IMR-90 (cell line): ENCODE measurements around the gene SLC35B4. TPM values are rescaled to one million over a fixed set of nuclear protein-coding genes. Genes with fewer than 3 reads are reported as not detected.

ENCODE experiments used
- ATAC-seq: fragments of 200-7000 bp; cut with Tn5 transposase; 2 replicates; pipeline ENCODE4 v1.9.1; 2020; ENCODE audit warnings: low read depth, mild to moderate bottlenecking, moderate library complexity
- BruUV-seq: library from RNA; stranded (reverse); fragments of 400-500 nt; replicated peaks from 2 replicates; lab custom pipeline; 2021; lab: Mats Ljungman, UMichigan
- CTCF ChIA-PET: fragments of 300-600 bp; formaldehyde crosslinking; extraction: SDS; loops from one replicate; lab custom pipeline; 2021; ENCODE audit warnings: antibody characterized with exemption; lab: Yijun Ruan, JAX
- POLR2A ChIA-PET: fragments of 300-600 bp; sonication (Branson Sonifier 250); formaldehyde crosslinking; loops from one replicate; lab custom pipeline; 2022; ENCODE audit warnings: antibody characterized with exemption; ENCODE audit not compliant: unreplicated experiment; lab: Charles Lee
- DNase-seq: peaks from one replicate; pipeline ENCODE4 v3.0.0; 2013
- H2AFZ ChIP-seq: replicated peaks from 2 replicates; pipeline ENCODE3; 2013; ENCODE audit warnings: low read length, mild to moderate bottlenecking; ENCODE audit not compliant: poor library complexity
- H2AK5ac ChIP-seq: 2 replicates; pipeline ENCODE4 v1.6.1; 2013; ENCODE audit warnings: low read depth, low read length, inconsistent platforms
- H2AK9ac ChIP-seq: replicated peaks from 2 replicates; pipeline ENCODE3; 2013; ENCODE audit warnings: mild to moderate bottlenecking, low read depth, low read length, moderate library complexity; ENCODE audit not compliant: poor library complexity
- H2BK120ac ChIP-seq: 2 replicates; pipeline ENCODE4 v1.6.1; 2013; ENCODE audit warnings: low read depth, low read length, inconsistent platforms
- H2BK15ac ChIP-seq: 3 replicates; pipeline ENCODE4 v1.6.1; 2013; ENCODE audit warnings: low read depth, low read length, inconsistent platforms
- H2BK20ac ChIP-seq: 2 replicates; pipeline ENCODE4 v1.6.1; 2013; ENCODE audit warnings: low read depth, mild to moderate bottlenecking, inconsistent platforms, low read length, moderate library complexity
- H2BK5ac ChIP-seq: 2 replicates; pipeline ENCODE4 v1.6.1; 2013; ENCODE audit warnings: mild to moderate bottlenecking, low read depth, low read length, inconsistent platforms; ENCODE audit not compliant: poor library complexity, severe bottlenecking
- H3K14ac ChIP-seq: replicated peaks from 2 replicates; pipeline ENCODE4 v1.6.1; 2013; ENCODE audit warnings: low read depth, low read length, inconsistent platforms
- H3K18ac ChIP-seq: 2 replicates; pipeline ENCODE4 v1.6.1; 2013; ENCODE audit warnings: low read depth, low read length, control low read depth
- H3K23ac ChIP-seq: 2 replicates; pipeline ENCODE4 v1.6.1; 2013; ENCODE audit warnings: low read depth, low read length, inconsistent platforms
- H3K27ac ChIP-seq: 2 replicates; pipeline ENCODE4 v1.5.1; 2013; ENCODE audit warnings: mild to moderate bottlenecking, control low read depth, low read length; ENCODE audit not compliant: insufficient read depth
- H3K27me3 ChIP-seq: 2 replicates; pipeline ENCODE4 v1.6.1; 2013; ENCODE audit warnings: low read length; ENCODE audit not compliant: control insufficient read depth, insufficient read depth
- H3K36me3 ChIP-seq: 2 replicates; pipeline ENCODE4 v1.6.1; 2013; ENCODE audit warnings: low read length, mixed read lengths; ENCODE audit not compliant: control insufficient read depth, insufficient read depth
- H3K4ac ChIP-seq: 2 replicates; pipeline ENCODE4 v1.6.1; 2013; ENCODE audit warnings: low read depth, low read length, inconsistent platforms
- H3K4me1 ChIP-seq: 2 replicates; pipeline ENCODE4 v1.6.1; 2013; ENCODE audit warnings: low read length, mixed read lengths; ENCODE audit not compliant: control insufficient read depth, insufficient read depth
- H3K4me2 ChIP-seq: 2 replicates; pipeline ENCODE4 v1.6.1; 2013; ENCODE audit warnings: low read depth, mild to moderate bottlenecking, control low read depth, low read length, moderate library complexity
- H3K4me3 ChIP-seq: 2 replicates; pipeline ENCODE4 v1.5.1; 2013; ENCODE audit warnings: low read depth, mild to moderate bottlenecking, control low read depth, low read length, moderate library complexity; ENCODE audit not compliant: insufficient read depth
- H3K56ac ChIP-seq: 2 replicates; pipeline ENCODE4 v1.6.1; 2013; ENCODE audit warnings: low read length, inconsistent platforms; ENCODE audit not compliant: insufficient read depth; ENCODE audit errors: extremely low read depth
- H3K79me1 ChIP-seq, 2 experiments: 2 replicates each; pipeline ENCODE4 v1.6.1; 2013; ENCODE audit warnings: low read length in 2 of 2, inconsistent platforms in 1 of 2, low read depth in 1 of 2
- H3K9ac ChIP-seq: 2 replicates; pipeline ENCODE4 v1.6.1; 2013; ENCODE audit warnings: low read depth, low read length, control low read depth
- H3K9me1 ChIP-seq: 2 replicates; pipeline ENCODE4 v1.6.1; 2013; ENCODE audit warnings: low read length, inconsistent platforms; ENCODE audit not compliant: insufficient read depth
- H3K9me3 ChIP-seq: 2 replicates; pipeline ENCODE4 v1.6.1; 2013; ENCODE audit warnings: low read length; ENCODE audit not compliant: control insufficient read depth, insufficient read depth
- H4K20me1 ChIP-seq: 2 replicates; pipeline ENCODE4 v1.6.1; 2013; ENCODE audit warnings: low read length, inconsistent platforms; ENCODE audit not compliant: insufficient read depth
- H4K5ac ChIP-seq: 2 replicates; pipeline ENCODE4 v1.6.1; 2013; ENCODE audit warnings: mild to moderate bottlenecking, low read depth, low read length, control low read depth
- H4K8ac ChIP-seq, 2 experiments: 2 replicates each; pipeline ENCODE4 v1.6.1; 2013; ENCODE audit warnings: low read depth in 2 of 2, low read length in 2 of 2, control low read depth in 1 of 2, inconsistent platforms in 1 of 2
- H4K91ac ChIP-seq: 2 replicates; pipeline ENCODE4 v1.6.1; 2013; ENCODE audit warnings: low read depth, low read length, inconsistent platforms; ENCODE audit not compliant: insufficient read depth
- RAD21 ChIP-seq: IDR thresholded peaks from 2 replicates; pipeline ENCODE4 v1.6.1; 2012; ENCODE audit warnings: low read length, improper control_type of control experiment
- RCOR1 ChIP-seq: IDR thresholded peaks from 2 replicates; pipeline ENCODE4 v1.6.1; 2012; ENCODE audit warnings: mild to moderate bottlenecking, low read length, improper control_type of control experiment; ENCODE audit not compliant: insufficient replicate concordance
- SMC3 ChIP-seq: fragments of 150-350 bp; IDR thresholded peaks from 2 replicates; pipeline ENCODE4 v1.6.1; 2016; ENCODE audit warnings: low read depth, mild to moderate bottlenecking, antibody characterized with exemption, low read length, moderate library complexity
- WGBS, 2 experiments: methylation state at CpG; one replicate each; pipeline versions ENCODE4 v1.1.5 to v1.1.7; 2013; ENCODE audit warnings: missing lambda C conversion rate in 2 of 2; ENCODE audit not compliant: insufficient read length in 1 of 2; ENCODE audit errors: extremely low coverage in 2 of 2; 5-methylcytosine and 5-hydroxymethylcytosine counted together
- dilution Hi-C: fragments of 300-500 bp; cut with HindIII; formaldehyde crosslinking; loops from one replicate; pipeline ENCODE4 v1.14.3; 2018; ENCODE audit warnings: low sequenced_read_pairs; ENCODE audit not compliant: unreplicated experiment
- in situ Hi-C: fragments of 300-500 bp; cut with MboI; formaldehyde crosslinking; loops from 3 replicates; pipeline ENCODE4 v1.14.3; 2019; ENCODE audit warnings: low sequenced_read_pairs, inconsistent platforms, mixed read lengths
- intact Hi-C: fragments of 100-400 bp; cut with micrococcal nuclease; formaldehyde crosslinking; loops from 2 replicates; pipeline ENCODE4 v1.10.0; 2022
- polyA plus RNA-seq, 3 experiments: library from polyadenylated mRNA; depleted of rRNA; stranded (reverse); fragments of >200 nt; gene quantifications; 2 replicates each; pipeline ENCODE4 v1.2.3, GENCODE V29; 2012; ENCODE audit warnings: low replicate concordance in 1 of 3
- total RNA-seq: library from RNA; depleted of rRNA; stranded (reverse); fragments of >200 nt; gene quantifications from 2 replicates; pipeline ENCODE4 v1.2.3, GENCODE V29; 2012
- TF ChIP-seq, protein P1 (sequence below): fragments of 150-350 bp; IDR thresholded peaks from 2 replicates; pipeline ENCODE4 v1.6.1; 2016; ENCODE audit warnings: low read depth, mild to moderate bottlenecking, low read length, moderate library complexity, borderline replicate concordance

Gene SLC35B4
- total and polyA plus RNA-seq, 2 of the 4 experiments (the other 2 are of a cell fraction) = 10.0 to 15.6 TPM

- H2BK20ac ChIP-seq = no peak overlapping the region
- ATAC-seq = no peak
Measured at GRCh38 chr7:134280508-134280907, 36.2 kb downstream of the SLC35B4 start.

More at GRCh38 chr7:134280508-134280907, 36.2 kb downstream of the SLC35B4 start:
- no CpG with 5 or more reads among the region's 2 CpGs for WGBS, 2 experiments
- BruUV-seq = no TSS peak
- peaks cover 14% of the 10 kb centered on the region for H3K27me3 ChIP-seq
- no peaks in the 10 kb centered on the region for H3K79me1 ChIP-seq
- H3K18ac ChIP-seq = no peak overlapping the region
- H3K9me3 ChIP-seq = no peaks in the 10 kb centered on the region
- H3K14ac ChIP-seq = no peak overlapping the region
- no peak for DNase-seq
- no peak overlapping the region for H2BK120ac ChIP-seq
- H4K20me1 ChIP-seq = no peaks in the 10 kb centered on the region
- dilution Hi-C loops = no loop called here
- no peak overlapping the region for H3K56ac ChIP-seq
- no peak overlapping the region for H3K4me3 ChIP-seq
- H3K9ac ChIP-seq = no peak overlapping the region
- no peaks in the 10 kb centered on the region for H3K36me3 ChIP-seq
- H2BK5ac ChIP-seq = no peak overlapping the region
- CTCF ChIA-PET = no interaction called here
- no peak overlapping the region for H2BK15ac ChIP-seq
- H4K8ac ChIP-seq = no peak overlapping the region
- no peak overlapping the region for H4K91ac ChIP-seq
- no peak overlapping the region for H2AK5ac ChIP-seq
- in situ Hi-C loops = no loop called here
- no peak overlapping the region for H4K5ac ChIP-seq
- no peak for TF ChIP-seq SMC3
- no peak for TF ChIP-seq RAD21
- TF ChIP-seq, protein P1, sequence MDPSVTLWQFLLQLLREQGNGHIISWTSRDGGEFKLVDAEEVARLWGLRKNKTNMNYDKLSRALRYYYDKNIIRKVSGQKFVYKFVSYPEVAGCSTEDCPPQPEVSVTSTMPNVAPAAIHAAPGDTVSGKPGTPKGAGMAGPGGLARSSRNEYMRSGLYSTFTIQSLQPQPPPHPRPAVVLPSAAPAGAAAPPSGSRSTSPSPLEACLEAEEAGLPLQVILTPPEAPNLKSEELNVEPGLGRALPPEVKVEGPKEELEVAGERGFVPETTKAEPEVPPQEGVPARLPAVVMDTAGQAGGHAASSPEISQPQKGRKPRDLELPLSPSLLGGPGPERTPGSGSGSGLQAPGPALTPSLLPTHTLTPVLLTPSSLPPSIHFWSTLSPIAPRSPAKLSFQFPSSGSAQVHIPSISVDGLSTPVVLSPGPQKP = no peak
- TF ChIP-seq RCOR1 = no peak
- H2AFZ ChIP-seq = no peak overlapping the region
- H3K4me2 ChIP-seq = no peak overlapping the region
- H3K27ac ChIP-seq = no peak overlapping the region
- H3K4ac ChIP-seq = no peak overlapping the region
- POLR2A ChIA-PET = no interaction called here
- intact Hi-C loops = no loop called here
- H3K9me1 ChIP-seq = no peaks in the 10 kb centered on the region
- no peak overlapping the region for H2AK9ac ChIP-seq
- no peaks in the 10 kb centered on the region for H3K4me1 ChIP-seq
- H3K23ac ChIP-seq = no peak overlapping the region
